Effector CD4-positive, alpha-beta T cell (primary cell): ENCODE measurements around the gene STMP1.

ENCODE experiments used
- DNase-seq: peaks from one replicate; pipeline ENCODE4 v3.0.0-alpha.2; 2020

The STMP1 gene

GRCh38 chr7:135704074-135704473 is 41.8 kb downstream of the STMP1 start:
- DNase-seq = no peak

- DNase-seq = no peak
Measured at GRCh38 chr7:135704698-135705097, 42.4 kb downstream of the STMP1 start.

DNA sequence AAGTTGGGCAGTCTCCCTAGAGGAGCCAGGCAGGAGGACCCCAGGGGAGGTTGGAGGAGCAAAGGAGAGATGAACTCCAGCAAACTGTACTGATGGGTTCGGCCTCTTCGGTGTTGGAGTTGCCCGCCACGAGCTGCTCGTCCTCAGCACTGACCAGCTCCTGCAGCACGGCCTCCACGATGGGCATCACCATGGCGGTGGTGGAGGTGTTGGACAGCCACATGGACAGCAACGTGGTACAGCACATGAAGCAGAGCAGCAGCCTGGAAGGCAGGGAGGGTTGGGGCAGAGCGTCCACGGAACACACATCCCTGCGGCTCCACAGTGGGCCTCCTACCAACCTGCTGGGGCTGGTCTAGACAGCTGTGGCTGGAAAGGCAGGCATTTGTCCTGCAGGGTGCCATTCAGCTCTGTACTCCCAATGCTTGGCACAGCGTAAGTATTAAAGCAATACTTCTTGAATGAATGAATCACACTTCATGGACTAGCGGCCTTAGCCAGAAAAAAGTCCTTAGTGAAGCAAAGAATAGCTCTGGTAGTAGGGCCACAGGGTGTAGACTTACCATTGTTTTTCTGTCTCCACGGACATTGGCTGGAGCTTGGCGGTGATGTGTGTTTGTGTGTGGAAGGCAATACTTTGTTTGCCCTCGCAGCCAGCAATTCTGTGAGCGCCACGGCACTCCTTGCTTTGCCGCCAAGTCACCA is 43.9 kb downstream of the STMP1 start:
- DNase-seq = no peak

DNA sequence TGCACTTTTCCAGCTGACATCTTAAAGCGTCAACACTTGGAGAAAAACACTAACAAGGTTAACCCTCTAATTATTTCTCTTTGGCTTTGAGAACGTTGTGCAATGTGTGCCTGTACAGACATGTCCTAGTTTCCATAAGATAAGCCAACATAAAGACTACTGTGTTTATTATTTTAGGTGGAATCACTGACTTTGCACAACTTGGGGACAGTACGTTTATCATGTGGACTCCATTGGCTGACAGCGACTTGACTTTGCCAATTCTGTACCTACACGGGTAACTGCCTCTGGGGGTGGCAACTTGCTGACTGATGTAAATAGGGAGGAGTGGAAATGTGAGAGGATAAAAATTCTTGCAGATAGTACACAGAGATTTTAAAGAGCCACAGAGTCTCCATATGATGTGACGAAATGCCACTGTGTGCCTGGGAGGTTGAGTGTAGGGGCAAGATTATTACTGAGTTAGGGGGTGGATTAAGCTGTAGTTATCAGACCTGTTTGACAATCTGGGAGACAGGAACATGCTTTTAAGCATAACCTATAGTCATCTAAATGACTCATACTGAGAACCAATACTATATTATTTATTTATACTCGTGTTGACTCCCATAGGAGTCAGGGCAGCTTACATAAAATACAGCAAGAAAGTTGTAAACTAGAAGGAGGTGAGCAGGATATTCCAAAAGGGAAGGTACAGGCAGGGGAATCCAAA is 44.7 kb downstream of the STMP1 start:
- DNase-seq = no peak

- no peak for DNase-seq
Measured at GRCh38 chr7:135707570-135707966, 45.3 kb downstream of the STMP1 start.

DNA sequence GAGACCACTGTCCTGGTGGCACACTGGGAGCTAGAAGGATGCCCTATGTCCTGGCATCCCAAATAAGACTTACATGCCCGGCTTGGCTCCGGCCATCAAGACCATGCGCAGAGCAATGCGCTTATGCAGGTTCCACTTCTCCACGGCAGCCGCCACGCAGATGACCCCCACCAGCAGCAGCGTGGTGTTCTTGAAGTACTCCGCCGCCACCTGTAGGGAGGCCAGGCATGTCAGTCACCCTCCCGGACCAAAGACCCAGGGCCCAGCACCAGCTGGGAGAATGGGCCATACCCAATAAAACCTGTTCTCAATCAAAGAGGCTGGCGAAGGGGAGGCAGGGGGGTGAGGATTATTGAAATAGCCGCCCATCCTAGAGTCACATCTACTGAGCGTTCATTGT is 45.7 kb downstream of the STMP1 start:
- no peak for DNase-seq

- no peak for DNase-seq
Measured at GRCh38 chr7:135709508-135709907, 47.2 kb downstream of the STMP1 start.

- DNase-seq = no peak
Measured at GRCh38 chr7:135710417-135711138, 48.3 kb downstream of the STMP1 start.

GRCh38 chr7:135711139-135711469 is 48.8 kb downstream of the STMP1 start:
- DNase-seq = no peak

GRCh38 chr7:135712182-135712782 is 50.0 kb downstream of the STMP1 start:
- DNase-seq = no peak

DNA sequence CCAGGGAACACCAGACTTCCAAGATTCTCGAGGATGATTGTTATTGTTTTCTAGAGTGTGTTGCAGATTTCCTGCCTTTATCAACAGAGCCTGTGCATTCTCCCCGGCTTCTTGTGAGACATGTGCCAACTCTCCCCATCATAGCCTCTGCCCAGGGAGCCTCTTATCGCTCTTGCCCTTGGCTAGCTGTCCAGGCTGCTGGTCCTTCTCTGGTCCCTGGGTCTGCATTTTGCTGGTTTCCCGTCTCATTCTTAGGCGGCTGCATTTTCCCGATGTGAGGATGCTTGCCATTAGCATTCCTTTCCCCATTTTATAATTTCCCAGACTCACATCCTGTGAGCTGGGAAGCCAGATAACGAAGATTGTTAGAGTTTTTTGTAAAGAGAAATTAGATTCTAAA is 50.5 kb downstream of the STMP1 start:
- no peak for DNase-seq

- no peak for DNase-seq
Measured at GRCh38 chr7:135713836-135714470, 51.6 kb downstream of the STMP1 start.

DNA sequence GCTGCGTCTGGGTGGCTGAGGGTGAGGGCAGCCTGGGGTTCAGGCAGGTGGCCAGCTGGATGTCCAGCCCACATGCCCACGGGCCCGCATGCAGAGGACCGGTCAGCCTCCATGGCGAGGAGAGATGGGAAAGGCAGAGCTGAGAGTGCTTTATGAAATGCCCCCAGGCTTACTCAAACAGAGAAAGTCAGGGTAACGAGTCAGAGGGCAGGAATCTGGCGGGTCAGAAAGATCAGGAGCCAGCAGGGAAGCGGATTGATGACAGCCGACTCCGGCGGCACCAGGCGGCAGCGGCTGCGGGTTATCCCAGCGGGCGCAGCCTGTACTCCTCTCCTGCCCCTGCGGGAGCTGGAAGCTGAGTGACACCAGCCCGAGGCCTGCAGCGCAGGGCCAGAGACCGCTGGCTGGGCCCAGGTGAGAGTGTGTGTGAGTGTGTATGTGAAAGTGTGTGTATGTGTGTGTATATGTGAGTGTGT is 52.3 kb downstream of the STMP1 start:
- no peak for DNase-seq

- no peak for DNase-seq
Measured at GRCh38 chr7:135715055-135715522, 52.8 kb downstream of the STMP1 start.

GRCh38 chr7:135715673-135716072 is 53.4 kb downstream of the STMP1 start:
- DNase-seq = no peak

DNA sequence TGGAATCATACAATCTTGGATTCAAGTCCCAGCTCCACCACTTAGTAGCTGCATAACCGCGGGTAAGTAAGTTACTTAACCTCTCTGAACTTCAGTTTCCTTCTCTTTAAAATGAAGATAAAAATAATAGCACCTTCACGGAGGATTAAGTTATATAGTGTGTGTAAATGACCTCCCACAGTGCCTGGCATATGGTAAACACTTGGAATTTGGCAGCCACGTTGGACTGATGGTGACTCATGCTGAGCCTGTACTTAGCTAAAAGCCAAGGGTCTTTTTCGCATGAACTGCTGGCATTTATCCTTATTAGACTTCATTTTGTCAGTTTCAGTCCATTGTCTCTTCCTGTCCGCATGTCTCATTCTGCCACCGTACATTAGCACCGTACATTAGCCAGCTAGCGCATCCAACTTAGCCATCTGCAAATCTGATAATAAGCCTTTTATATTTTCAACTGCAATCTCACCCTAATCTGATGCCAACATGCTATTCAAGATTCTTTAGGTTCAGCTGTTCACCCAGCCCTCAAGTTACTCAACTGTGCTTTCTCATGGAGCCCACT is 54.4 kb downstream of the STMP1 start:
- DNase-seq = no peak

- no peak for DNase-seq
Measured at GRCh38 chr7:135717693-135718092, 55.4 kb downstream of the STMP1 start.

GRCh38 chr7:135718219-135718618 is 55.9 kb downstream of the STMP1 start:
- no peak for DNase-seq

DNA sequence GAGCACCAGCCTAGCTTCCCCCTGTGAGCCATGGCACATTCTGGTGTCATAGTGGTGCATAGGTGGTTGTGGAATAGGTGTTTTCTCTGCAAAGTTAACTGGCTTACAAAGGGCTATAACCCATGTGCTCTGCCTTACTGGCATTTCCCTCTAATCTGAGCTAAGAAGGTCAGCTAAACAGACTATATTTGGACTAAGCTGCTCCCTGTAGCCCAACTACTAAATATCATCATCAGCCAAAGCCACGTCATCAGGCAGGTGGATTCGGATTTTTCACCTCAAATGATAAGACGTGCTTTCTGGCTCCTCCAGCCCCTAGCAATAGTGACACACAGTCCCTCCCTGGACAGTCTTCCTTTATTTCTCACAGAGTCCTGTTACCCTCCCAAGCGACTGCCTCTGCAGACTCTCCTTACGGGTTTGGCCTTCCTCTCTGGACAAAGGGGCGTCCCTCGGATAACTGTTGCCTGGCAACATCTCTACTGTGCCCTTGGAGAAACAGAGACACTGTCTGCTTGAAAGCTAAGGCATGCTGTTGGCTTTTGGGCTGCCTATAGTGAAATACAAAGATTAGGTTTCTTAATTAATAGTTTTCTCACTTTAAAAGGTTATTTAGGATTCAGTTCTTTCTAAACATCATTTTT is 56.6 kb downstream of the STMP1 start:
- no peak for DNase-seq

- DNase-seq = no peak
Measured at GRCh38 chr7:135719688-135720087, 57.4 kb downstream of the STMP1 start.

DNA sequence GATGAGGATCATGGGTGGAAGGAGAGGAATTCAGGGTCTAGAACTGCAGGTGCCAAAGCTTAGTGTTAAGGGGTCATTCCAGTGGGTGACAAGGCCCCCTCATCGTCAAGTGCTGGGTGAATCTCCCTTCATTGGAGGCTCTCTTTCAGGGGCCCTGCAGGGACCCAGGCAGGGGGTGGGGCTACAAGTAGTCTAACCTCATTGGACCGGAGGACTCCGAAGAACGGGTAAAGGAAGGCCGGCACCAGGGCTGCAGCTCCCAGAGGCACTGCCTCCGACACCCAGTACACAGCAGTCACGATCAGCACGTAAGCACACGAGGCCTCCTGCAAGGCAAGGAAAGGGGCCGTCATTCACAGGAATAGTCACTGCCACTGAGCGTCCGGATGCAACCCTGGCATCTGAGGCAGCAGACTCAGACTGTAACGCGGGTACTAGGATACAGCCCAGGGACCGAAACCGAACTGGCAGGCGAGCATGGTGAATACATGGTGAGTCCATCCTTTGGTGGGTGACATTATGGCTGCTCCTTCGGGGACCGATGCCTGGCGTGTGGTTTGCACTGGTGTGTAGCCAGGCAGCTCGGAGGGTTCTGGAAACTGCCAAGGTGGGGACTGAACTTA is 59.0 kb downstream of the STMP1 start:
- no peak for DNase-seq

GRCh38 chr7:135723411-135723810 is 61.1 kb downstream of the STMP1 start:
- no peak for DNase-seq
